Fibroblast of mammary gland (primary cell): ENCODE results near the gene SMIM22.

ENCODE experiments used
- DNase-seq: peaks from one replicate; pipeline ENCODE4 v3.0.0-alpha.2; 2010; ENCODE audit warnings: low read depth
- H3K4me3 ChIP-seq: 2 replicates; pipeline ENCODE4 v1.5.1; 2011; ENCODE audit warnings: low read depth, mild to moderate bottlenecking, low read length, moderate library complexity; ENCODE audit not compliant: control insufficient read depth
- TF ChIP-seq, protein P1 (sequence below): conservative IDR thresholded peaks from 2 replicates; pipeline ENCODE4 v1.5.1; 2011; ENCODE audit warnings: low read depth, low read length, inconsistent platforms; ENCODE audit not compliant: control insufficient read depth, insufficient read depth

The SMIM22 gene

DNA sequence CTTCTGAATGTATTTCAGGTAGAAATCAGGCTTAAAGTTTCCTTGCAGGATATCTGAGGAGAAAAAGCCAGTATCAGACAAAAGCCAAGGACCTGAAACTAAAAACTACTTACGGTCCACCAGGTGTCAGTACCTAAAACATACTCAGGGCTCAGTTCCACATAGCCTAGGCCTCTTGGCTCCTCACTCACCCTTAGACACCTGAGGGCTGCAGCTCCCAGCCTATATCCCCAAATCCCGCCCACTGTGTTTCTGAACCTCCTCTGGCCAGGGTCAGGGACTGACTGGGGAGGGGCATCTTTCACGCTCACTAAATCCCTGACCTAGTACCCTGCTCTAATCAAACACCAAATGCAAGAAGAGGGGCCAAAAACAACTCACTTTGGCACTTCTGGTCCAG, 16.1 kb downstream of the SMIM22 start:
- H3K4me3 ChIP-seq: no peak overlapping the region
- TF ChIP-seq, protein P1, sequence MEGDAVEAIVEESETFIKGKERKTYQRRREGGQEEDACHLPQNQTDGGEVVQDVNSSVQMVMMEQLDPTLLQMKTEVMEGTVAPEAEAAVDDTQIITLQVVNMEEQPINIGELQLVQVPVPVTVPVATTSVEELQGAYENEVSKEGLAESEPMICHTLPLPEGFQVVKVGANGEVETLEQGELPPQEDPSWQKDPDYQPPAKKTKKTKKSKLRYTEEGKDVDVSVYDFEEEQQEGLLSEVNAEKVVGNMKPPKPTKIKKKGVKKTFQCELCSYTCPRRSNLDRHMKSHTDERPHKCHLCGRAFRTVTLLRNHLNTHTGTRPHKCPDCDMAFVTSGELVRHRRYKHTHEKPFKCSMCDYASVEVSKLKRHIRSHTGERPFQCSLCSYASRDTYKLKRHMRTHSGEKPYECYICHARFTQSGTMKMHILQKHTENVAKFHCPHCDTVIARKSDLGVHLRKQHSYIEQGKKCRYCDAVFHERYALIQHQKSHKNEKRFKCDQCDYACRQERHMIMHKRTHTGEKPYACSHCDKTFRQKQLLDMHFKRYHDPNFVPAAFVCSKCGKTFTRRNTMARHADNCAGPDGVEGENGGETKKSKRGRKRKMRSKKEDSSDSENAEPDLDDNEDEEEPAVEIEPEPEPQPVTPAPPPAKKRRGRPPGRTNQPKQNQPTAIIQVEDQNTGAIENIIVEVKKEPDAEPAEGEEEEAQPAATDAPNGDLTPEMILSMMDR: no peak
- DNase-seq: no peak

DNA sequence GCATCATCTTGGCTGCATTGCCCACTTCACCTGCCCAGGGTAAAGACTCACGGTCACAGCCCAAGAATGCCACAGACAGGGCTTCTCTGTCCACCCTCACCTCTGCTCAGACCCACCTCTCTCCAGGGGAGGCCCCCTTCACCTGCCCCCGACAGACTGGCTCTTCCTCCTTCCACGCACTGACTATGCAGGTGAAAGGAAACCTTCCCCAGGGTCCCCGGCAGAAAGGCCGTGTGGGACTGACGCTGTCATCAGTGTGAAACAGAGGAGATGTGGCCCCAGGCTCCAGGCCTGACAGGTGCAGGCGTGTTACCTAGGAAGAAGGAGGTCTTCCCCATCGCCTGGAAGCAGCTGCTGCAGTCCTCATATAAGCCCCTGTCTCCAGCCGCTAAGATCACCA, 16.6 kb downstream of the SMIM22 start:
- H3K4me3 ChIP-seq: no peak overlapping the region
- TF ChIP-seq, protein P1: no peak
- no peak for DNase-seq

DNA sequence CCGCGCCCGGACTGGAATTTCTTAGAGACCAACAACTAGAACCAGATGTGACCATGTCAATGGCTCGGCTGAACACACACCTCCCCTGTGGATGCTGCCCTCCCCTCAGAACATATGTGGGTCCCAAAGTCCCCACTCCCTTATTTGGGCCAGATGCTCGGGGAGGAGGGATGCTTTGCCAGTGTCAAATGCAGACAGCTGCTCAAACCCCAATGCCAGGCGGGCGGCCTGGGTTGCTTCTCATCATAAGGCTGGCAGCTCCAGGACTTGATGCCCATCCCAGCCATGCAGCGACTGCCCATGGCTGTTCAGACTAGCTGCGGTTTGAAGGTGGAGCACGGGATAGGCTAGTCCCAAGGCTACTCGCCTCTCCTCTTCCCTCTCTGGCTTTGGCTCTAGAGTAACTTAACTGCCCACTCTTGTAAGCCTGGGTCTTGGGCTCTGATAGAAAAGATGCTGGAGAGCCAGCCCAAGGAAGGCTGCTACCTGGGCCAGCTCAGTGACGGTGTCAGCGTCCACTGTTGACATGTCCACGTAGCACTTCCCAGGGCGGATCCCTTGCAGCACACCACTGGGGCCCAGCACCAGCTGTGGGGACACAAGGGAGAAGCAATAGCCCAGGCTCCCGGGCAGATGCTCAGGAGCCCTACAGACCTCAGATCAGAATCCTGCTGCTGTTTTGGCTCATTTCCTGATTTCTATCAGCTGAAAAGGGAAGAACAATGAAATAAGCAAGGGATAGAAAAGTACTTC, 18.3 kb downstream of the SMIM22 start:
- H3K4me3 ChIP-seq: no peak overlapping the region
- TF ChIP-seq, protein P1: no peak
- no peak for DNase-seq

DNA sequence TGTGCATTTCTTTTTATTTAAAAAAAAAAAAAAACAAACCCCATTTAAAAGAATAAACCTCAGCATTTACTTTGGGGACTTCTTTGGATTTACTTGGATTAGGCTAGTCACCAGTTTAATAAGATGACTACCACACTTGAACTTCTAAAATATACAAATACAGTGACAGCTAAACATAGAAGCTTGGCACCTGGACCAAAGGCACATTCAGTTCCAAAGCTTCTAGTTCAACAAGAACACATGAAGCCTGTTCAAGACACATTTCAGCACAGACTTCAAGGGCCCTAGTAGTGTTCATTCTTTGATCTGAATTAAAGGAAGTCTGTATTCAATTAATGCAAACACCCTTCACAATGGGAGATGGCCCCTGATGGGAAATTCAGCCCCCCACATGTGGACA, 18.9 kb downstream of the SMIM22 start:
- H3K4me3 ChIP-seq: no peak overlapping the region
- TF ChIP-seq, protein P1: no peak
- no peak for DNase-seq

DNA sequence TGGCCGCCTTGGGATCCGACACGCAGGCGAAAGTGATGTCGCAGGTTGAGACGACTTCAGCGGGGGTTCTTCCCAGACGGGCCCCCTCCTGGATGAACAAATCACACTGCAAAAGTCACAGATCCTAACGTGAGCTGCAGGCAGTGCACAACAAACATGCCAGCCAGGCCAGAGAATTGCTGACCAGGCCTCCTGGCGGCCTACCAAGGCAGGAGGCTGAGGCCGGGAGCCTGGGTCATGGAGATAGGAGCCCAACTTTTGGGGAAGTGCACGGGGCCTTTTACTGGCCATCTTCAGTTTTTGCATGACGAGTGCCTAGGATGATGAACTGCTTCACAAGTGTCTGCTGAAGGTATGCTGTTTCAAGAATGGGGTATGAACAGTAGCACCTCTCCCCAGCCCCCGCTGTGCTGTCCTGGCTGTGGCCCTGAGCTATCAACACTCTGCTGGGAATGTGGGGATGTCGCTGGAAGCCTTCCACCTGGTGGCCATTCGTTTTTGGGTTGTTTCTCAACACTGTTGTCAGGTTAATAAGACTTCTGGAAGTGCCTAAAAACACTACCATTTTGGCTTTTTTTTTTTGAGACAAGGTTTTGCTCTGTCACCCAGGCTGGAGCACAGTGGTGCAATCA, 19.5 kb downstream of the SMIM22 start:
- no peak overlapping the region for H3K4me3 ChIP-seq
- TF ChIP-seq, protein P1: no peak
- DNase-seq: no peak

DNA sequence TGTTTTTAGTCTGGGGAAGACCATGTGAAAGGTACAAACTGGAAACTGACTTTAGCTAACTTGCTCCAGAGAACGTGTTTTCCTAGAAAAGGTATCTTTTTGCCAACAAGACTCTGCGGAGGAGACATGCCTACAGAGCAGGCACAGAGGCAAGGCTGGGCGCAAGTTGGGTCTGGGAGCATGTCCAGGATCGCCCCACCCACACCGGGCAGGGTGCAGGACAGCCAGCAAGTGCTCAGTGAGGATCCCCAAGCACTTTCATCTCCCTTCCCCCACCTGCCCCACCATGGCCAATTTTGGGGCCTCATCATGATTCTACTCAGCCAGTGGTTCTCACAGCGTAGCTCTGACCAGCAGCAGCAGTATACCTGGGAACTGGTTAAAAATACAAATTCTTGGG, 25.5 kb downstream of the SMIM22 start:
- no peak for DNase-seq
- H3K4me3 ChIP-seq: no peak overlapping the region
- TF ChIP-seq, protein P1: no peak

DNA sequence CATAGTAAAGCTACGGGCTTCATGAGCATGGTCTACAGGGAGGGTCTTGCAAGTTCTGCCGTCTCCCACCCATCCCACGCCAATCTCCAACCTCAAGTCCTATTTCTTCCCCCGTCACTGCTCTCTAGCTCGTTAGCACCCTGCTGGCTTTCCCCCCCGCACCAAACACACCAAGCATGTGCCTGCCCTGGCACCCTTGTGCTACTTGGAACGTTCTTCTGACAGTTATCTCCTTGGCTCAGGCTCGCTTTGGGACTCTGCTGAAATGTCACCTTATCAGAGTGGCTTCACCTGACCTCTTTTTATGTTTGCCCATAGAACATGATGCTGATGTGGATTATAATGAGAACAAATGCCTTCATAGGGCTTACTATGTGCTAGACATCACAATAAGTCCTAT, 30.0 kb downstream of the SMIM22 start:
- no peak overlapping the region for H3K4me3 ChIP-seq
- no peak for DNase-seq
- TF ChIP-seq, protein P1: no peak
